Stimulated activated CD4-positive, alpha-beta T cell treated with anti-CD3 and anti-CD28 coated beads, Interleukin-2, amount 100 ng/mL, for 4 hours (primary cell): ENCODE data around the gene GJC2.

Source experiments
- DNase-seq: peaks from one replicate; pipeline ENCODE4 v3.0.0-alpha.2; 2020; ENCODE audit warnings: low read depth

The GJC2 gene

DNA sequence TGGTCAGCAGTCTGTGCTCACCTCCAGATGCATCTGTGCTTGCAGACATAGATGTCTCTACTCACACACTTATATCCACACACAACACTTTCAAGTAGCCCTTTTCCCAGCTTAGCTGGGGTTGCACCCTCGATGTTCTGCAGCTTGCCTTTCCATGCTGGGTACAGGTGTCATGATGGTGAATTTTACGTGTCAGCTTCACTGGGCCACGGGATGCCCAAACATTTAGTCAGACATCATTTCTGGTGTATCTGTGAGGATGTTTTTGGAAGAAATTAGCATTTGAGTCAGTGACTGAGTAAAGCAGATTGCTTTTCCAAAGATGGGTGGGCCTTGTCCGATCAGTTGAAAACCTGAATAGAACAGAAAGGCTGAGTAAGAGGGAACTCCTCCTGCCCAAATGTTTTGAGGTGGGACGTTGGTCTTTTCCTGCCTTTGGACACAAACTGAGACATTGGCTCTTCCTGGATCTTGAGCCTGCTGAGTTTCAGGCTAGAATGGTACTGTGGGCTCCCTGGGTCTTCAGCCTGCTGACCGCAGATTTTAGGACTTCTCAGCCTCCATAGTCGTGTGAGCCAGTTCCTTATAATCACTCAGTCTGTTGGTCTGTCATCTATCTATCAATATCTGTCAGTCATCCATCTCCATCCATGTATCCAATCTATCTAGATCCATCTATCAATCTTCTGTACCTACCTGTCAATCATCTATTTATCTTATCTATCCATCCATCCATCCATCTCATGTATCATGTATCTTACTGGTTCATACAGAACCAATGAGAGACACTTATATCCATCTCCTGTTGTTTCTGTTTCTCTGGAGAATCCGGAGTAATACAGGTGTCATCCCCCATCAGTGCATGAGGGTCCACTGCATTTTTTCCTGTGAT is 45.4 kb downstream of the GJC2 start:
- no peak for DNase-seq

DNA sequence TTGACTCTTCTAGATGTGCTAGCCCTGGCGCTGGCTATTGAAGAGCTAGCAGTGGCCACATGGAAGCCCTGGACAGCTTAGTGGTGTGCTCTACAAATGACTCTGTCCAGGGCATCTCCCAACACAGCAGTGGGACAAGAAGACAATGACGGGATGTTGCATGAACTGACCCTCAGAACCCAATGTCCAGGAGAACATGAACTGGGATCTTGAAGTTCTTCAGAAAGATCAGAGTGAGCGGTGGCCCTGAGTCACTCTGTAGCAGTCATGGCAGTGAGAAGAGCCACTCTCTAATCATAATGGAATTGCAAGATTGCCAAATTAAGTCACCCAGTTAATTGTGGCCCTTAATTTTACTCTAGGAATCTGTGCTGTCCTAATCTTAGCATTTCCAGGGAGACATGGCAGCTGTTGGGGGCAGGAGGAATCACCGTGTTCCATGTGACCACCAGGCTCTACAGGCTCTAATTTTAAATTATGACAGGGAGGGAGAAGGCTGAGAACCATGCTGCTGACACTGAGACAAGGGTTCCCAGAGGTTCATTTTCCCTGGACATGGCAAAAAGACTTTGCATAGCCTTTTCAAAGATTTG is 47.9 kb downstream of the GJC2 start:
- DNase-seq = no peak

DNA sequence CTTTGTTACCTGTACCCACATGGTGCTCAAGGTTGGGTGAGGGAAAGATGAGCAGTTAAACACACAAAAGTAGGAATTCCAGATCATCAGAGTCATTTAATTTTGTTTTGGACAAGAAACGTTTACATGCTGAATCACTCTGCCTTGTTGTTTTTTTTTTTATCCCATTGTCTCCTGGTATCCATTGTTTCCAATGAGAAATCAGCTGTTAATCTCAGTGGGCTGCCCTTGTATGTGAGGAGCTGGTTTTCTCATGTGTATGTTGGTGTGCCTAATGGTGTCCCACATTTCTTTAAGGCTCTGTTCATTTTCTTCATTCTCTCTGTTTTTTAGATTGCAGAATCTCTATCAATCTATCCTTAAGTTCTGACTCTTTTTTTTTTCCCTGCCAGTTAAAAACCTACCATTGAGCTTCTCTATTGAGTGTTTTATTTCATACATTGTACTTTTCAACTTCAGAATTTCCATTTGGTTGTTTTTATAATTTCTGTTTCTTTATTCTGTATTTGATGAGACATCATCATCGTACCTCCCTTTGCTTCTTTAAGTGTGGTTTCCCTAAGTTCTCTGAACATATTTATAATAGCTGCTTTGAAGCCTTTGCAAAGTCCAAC is 49.4 kb downstream of the GJC2 start:
- no peak for DNase-seq

DNA sequence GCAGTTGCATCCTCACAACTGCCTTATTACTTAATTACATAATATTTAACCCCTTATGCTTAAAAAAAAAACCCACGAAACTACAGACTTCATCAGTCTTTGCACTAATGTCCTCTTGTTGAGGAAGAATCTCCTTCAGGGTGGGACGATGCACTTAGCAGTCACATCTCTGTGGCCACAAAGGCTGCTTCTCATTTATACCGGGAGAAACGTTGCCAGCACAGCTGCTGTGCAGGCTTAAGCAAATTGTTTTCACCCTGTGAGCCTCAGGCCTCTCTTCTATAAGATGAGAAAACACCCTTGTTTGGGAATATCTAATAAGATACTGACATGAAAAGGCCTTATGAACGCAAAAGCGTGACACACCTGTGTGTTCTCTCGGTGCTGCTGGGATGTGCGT is 55.2 kb downstream of the GJC2 start:
- DNase-seq = no peak

DNA sequence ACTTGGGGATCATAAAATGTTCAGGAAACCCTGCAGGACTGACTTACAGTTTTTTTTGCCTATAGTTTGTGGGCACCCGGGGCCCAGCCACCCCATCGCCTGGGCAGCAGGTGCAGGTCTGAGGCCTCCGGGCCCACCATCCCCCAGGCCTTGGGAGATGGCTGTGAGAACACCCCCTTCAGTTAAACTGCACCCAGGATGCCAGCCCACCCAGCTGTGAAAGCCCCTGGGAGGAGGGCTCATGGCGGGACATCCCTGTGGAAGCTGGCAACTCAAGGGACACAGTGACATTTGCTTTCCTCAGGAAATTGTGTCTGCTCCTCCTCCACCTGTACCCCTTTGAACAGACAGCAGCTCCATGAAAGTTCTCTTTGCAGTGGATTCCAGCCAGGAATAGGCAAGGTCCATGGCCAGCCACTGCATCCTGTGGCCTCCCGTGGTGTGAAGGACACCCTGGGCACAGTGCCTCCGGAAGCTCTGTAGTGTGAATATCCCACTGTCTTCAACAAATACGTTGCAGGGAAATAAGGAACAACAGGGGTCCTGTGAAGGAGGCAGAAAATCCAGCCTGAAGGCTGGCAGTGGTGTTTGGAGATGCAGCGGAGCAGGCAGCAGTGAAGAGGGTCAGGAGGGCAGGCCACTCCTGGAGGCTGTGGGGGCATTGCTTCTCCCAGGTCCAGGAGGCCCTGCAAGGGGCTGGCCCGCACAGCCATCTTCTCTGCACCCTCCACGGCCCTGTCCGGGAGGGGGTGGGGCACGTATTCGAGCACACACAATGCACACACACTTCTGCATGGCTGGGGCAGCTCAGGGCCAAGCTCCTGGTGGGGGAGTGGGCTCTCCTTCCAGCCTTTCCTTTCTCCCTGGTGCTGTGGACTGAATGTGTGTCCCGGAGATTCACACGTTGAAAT is 56.1 kb downstream of the GJC2 start:
- DNase-seq = no peak

DNA sequence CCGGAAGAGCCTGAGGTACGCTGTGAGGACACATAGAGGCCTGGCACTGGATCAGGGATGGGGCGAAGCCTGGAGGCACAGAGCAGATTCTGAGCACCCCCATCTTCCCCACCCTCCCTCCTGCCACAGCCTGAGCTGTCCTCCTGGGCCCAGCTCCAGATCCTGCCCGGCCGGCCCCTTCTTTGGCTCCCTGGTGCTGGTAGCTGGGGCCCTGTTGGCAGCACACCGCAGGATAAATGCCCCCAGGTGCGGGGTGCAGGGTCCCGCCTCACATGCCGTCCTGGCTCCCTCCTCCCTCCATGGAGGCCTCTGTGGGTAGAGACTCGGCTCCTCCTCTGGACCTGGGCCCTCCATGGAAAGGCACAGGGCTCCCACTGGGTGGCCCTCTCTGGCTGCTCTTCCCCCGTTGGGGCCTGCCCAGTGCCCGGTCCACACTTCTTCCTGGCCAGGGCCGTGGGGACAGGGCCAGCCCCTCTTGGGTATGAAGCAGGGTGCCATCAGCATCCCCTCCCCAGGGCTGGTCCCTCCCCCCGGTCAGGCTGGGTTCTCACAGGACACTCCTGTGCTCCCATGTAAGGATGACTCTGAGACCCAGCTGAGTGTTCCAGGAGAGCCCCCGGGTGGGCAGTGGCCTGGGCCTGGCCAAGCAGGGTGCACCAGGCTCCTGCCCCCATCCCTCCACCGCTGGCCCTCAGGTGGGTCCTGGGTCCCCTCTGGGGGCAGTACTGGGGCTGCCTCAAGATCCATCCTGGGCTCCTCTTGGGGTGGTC is 57.0 kb downstream of the GJC2 start:
- DNase-seq = no peak

DNA sequence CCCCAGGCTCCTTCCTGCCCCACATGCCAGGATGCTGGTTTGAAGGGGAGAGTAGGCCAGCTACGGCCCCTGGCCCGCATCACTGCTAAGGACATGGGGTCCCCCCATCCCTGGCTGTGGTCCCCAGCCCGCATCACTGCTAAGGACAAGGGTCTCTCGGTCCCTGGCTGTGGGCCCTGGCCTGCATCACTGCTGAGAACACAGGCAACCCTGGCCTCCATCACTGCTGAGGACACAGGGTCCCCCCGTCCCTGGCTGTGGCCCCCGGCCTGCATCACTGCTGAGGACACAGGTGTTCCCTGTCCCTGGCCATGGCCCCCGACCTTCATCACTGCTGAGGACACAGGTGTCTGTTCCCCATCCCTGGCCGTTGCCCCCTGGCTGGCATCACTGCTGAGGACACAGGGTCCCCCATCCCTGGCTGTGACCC is 57.7 kb downstream of the GJC2 start:
- DNase-seq = no peak

DNA sequence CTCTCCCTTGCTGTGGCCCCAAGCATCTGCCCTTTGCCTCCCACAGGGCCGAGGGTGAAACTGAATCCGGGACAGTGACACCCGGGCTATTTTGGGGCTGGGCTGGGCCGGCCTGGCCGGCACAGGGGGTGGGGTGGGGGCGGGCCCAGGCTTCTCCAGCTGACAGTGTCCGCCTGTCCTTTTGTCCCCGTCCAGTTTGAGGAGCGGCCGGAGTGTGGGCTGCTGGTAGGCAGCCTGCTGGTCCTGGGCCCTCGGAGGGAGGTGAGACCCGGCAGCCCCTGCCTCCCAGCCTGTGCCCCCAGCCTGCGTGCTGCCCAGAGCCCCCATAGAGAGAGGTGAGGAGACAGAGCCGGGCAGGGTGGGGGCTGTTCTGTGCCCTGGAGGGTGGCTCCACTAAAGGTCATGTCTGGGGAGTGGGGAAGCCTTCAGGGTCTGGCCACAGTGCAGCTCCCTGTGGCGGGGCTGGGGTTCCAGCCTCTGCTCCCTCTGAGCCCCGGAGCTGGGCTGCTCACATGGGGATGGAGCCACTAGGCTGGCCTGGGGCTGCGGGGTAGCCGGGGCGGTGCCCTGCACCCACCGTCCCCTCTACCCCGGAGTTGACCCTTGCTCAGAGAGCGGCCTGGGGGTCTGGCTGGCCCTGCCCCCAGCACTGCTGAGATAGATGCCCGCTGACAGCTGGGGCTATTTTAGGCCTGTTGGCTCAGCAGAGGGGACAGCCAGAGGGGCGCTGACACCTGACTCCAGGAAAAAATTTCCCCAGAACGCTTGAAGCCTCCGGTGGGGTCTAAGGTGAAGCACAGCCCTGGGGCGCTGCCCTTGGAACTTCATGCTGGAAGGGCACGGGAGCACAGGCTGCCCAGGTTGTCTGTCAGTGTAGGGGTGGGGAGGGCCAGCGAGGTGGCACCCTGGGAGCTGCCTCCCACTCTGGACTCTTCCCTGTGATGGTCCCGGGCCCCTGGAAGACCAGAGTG is 58.4 kb downstream of the GJC2 start, which contains the start of gene OBSCN:
OBSCN (plus strand) TSS at position 194 of the 971 bp plus-strand sequence. CDS start 3,740 bp downstream, outside the sequence.
- DNase-seq = no peak

DNA sequence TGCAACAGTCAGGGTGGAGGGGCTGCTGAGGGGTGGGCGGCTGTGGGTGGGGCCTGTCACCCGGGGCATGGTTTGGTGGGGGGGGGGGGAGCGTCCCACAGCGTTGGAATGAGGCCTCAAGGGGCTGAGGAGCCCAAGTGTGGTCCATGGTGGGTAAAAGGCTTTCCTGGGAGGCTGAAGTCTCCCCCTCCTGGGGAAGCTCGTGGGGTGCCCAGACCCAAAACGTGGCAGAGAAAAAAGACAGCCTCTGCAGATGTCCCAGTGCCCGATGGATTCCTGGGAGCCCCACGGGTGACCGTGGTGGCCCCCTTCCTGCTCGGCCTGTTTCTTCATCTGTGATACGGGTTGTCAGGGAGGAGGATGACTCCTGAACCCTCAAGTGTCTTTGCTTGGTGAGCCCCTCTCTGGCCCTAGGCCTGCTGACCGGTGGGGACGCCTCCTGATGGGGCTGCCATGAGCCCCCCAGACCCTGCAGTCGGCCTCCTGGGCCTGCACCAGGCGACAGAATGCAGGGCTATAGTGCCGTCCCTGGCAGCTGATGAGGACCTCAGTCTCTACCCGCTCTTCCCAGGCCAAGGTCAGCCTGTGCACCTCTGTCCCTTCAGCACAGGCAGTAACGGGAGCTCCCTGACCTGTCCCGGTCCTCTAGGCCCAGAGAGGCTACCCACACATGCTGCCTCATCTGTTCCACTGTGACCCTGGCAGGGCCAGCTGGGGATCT is 59.3 kb downstream of the GJC2 start:
- no peak for DNase-seq
